Adrenal gland (tissue), 12 donors: Measurements from ENCODE around the gene APCDD1. TPM values are rescaled to one million over a fixed set of nuclear protein-coding genes. Genes with fewer than 3 reads are reported as not detected.

Experiments
- DNase-seq, 7 donors: peaks; one replicate each; pipeline ENCODE4 v3.0.0-alpha.2; 2019 to 2020
- H3K27ac ChIP-seq, 5 donors: fragments of 200-600 bp; sonication (generic) in 4 of 5; 1 replicate in 3 of 5; 2 replicates in 2 of 5; pipeline versions ENCODE4 v1.5.1 to v1.8.0; 2016 to 2020; ENCODE audit warnings: mild to moderate bottlenecking in 1 of 5
- H3K27me3 ChIP-seq: fragments of 200-600 bp; 2 replicates; pipeline ENCODE4 v1.8.0; 2021
- H3K36me3 ChIP-seq, 2 donors: fragments of 200-600 bp; replicated peaks in 1 of 2; 1 replicate in 1 of 2; 2 replicates in 1 of 2; pipeline versions ENCODE4 v1.5.1 to v1.8.0; 2018 to 2022
- H3K4me1 ChIP-seq, 2 donors: fragments of 200-600 bp; replicated peaks in 1 of 2; 1 replicate in 1 of 2; 2 replicates in 1 of 2; pipeline versions ENCODE4 v1.5.1 to v1.8.0; 2018 to 2021
- H3K4me3 ChIP-seq, 4 donors: fragments of 200-600 bp; sonication (generic) in 3 of 4; one replicate each; pipeline ENCODE4 v1.5.1; 2016 to 2018
- H3K9me3 ChIP-seq, 3 donors: fragments of 200-600 bp; sonication (generic) in 1 of 3; replicated peaks in 1 of 3; 1 replicate in 2 of 3; 2 replicates in 1 of 3; pipeline versions ENCODE4 v1.5.1 to v1.8.0; 2016 to 2021
- CTCF ChIP-seq, 6 experiments: fragments of 450-650 bp in 4 of 6; fragments of 200-600 bp in 2 of 6; sonication (generic) in 1 of 6; IDR thresholded peaks; 1 replicate in 5 of 6; 2 replicates in 1 of 6; pipeline versions ENCODE4 v1.5.1 to v1.8.0; 2016 to 2021; ENCODE audit warnings: antibody characterized with exemption in 6 of 6, mild to moderate bottlenecking in 2 of 6, moderate library complexity in 1 of 6
- POLR2A ChIP-seq, 2 donors: fragments of 450-650 bp; IDR thresholded peaks; one replicate each; pipeline ENCODE4 v1.6.1; 2017; ENCODE audit warnings: antibody characterized with exemption in 2 of 2, mild to moderate bottlenecking in 2 of 2, moderate library complexity in 1 of 2
- WGBS, 4 donors: extraction: QIAGEN DNeasy Blood & Tissue Kit in 2 of 4; methylation state at CpG; one replicate each; pipeline versions ENCODE4 v1.1.5 to v1.1.7; 2013 to 2017; 5-methylcytosine and 5-hydroxymethylcytosine counted together
- intact Hi-C, 2 donors: fragments of 100-400 bp; cut with DNase I; formaldehyde crosslinking; loops; one replicate each; pipeline versions ENCODE4 v1.14.1 to v1.15.0; 2022 to 2023
- polyA plus RNA-seq, 3 donors: library from polyadenylated mRNA; stranded (reverse); fragments of 200-250 nt in 2 of 3; fragments of 350-450 nt in 1 of 3; fragmentation: Illumina TruSeq in 1 of 3; extraction: RNeasy Lipid Tissue Mini Kit (QIAGEN cat#74804) in 1 of 3; gene quantifications; one replicate each; pipeline ENCODE4 v1.2.3, GENCODE V29; 2013 to 2014
- total RNA-seq, 9 donors: library from RNA; depleted of rRNA in 4 of 9; stranded (reverse); fragments of >200 nt in 4 of 9; fragments of 120-200 nt in 1 of 9; fragmentation: NEBNext Ultra II Directional in 1 of 9; extraction: Animal tissue kit (Norgen Biotek cat#: 25700) in 1 of 9; gene quantifications; one replicate each; pipeline versions ENCODE4 v1.1.0 to v1.2.4, GENCODE V29; 2013 to 2023
- donor health status: healthy with polysubstance abuse.
- donor health status: Bipolar disorder and iron deficiency.
- donor health status: DM: yes; HTN: yes; CAD: no.
- donor health status: DM: no; HTN: no; CAD: no.
- donor health status: DM: no; HTN: no; CAD: no.
- donor health status: DM: yes; HTN: yes; CAD: no.

APCDD1 gene
- total and polyA plus RNA-seq, 12 donors: 7.1 to 62.2 (median 21.9) TPM

GRCh38 chr18:10417664-10418063, 36.8 kb upstream of the APCDD1 start:
- Histone ChIP-seq H3K27me3 (no peaks in the 10 kb centered on the region), H3K36me3 (no peaks in the 10 kb centered on the region), H3K27ac (no peak overlapping the region), H3K4me3 (no peak overlapping the region), H3K9me3 (no peaks in the 10 kb centered on the region), H3K4me1 (no peaks in the 10 kb centered on the region)
- TF ChIP-seq POLR2A (IDR thresholded peaks at IDR 0.05) (no peak), CTCF (IDR thresholded peaks at IDR 0.05) (no peak)
- intact Hi-C loops: no loop called here
- no peak for DNase-seq

- H3K9me3 ChIP-seq: no peaks in the 10 kb centered on the region
- H3K27ac ChIP-seq: no peak overlapping the region
- no peaks in the 10 kb centered on the region for H3K36me3 ChIP-seq
- DNase-seq: no peak
- no peaks in the 10 kb centered on the region for H3K4me1 ChIP-seq
- H3K4me3 ChIP-seq: no peak overlapping the region
- no peaks in the 10 kb centered on the region for H3K27me3 ChIP-seq
- TF ChIP-seq POLR2A (IDR thresholded peaks at IDR 0.05) (no peak), CTCF (IDR thresholded peaks at IDR 0.05) (no peak)
- intact Hi-C loops: no loop called here
Observed at GRCh38 chr18:10418836-10419235, 35.6 kb upstream of the APCDD1 start.

GRCh38 chr18:10419420-10420103, 34.9 kb upstream of the APCDD1 start:
- Histone ChIP-seq H3K4me1 (no peaks in the 10 kb centered on the region), H3K4me3 (no peak overlapping the region), H3K9me3 (no peaks in the 10 kb centered on the region), H3K27me3 (no peaks in the 10 kb centered on the region), H3K36me3 (no peaks in the 10 kb centered on the region), H3K27ac (no peak overlapping the region)
- intact Hi-C loops: no loop called here
- TF ChIP-seq CTCF (IDR thresholded peaks at IDR 0.05) (no peak), POLR2A (IDR thresholded peaks at IDR 0.05) (no peak)
- DNase-seq: no peak
- 82 to 87% (median 85%) methylated on average over 5 of the region's 5 CpGs for WGBS, 4 donors

GRCh38 chr18:10420561-10421352, 33.7 kb upstream of the APCDD1 start:
- Histone ChIP-seq H3K9me3 (no peaks in the 10 kb centered on the region), H3K4me3 (no peak overlapping the region), H3K4me1 (no peaks in the 10 kb centered on the region), H3K27ac (no peak overlapping the region), H3K27me3 (no peaks in the 10 kb centered on the region), H3K36me3 (no peaks in the 10 kb centered on the region)
- no peak for DNase-seq
- TF ChIP-seq POLR2A (IDR thresholded peaks at IDR 0.05): no peak
- TF ChIP-seq CTCF (IDR thresholded peaks at IDR 0.05): no peak
- intact Hi-C loops: no loop called here
- 77 to 91% (median 86%) methylated on average over 5 of the region's 5 CpGs for WGBS, 4 donors
